ENCODE measurements around the gene ELP2. TPM values are rescaled to one million over a fixed set of nuclear protein-coding genes. Genes with fewer than 3 reads are reported as not detected.

The ELP2 gene
- total and polyA plus RNA-seq, 9 of the 15 experiments (the other 6 are each of a cell fraction or from before 2014, with no cell fraction given): 76.8 to 192 (median 140) TPM

DNA sequence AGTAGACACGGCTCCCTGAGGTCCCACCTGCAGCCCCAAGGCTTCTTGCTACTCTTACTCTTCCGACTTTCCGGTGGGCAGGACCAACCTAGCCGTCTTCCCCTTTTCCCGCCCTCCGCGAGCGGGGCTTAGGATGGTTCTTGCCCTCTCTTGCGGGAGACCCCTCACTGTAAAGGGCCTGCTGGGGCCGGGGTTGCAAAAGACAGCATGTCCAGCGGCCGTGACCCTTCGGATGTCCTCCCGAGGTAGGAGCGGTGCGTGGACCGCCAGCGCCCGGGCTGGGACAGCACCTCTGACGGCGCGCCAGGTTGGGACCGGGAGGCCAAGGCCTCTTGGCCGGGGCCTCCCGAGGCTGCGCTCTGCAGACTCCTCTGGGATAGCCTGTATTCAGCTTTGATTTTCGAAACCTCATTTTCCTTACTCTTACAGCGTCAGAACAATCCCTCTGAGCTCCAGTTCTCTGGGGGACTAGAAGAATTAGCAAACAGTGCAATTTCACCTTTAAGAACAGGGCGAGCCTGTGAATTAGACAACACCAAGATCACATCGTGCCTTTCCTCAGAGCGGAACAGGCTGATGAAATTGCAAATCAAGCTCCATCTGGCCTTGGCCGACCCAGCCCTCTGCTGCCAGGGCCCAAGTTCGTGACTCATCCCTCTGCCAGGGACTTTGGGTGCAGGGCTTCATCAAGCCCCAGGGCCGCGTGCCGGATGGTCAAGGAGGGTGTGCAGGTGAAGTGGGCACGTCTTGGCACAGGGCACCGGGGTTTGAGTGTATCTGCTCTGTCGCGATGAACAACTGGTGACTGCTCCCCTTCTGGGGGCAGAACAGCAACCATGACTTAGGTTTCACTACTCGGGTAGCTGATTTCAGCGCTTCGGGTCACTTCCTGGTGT lies 58.4 kb downstream of the ELP2 start (continued):
- TF ChIP-seq, protein P1, sequence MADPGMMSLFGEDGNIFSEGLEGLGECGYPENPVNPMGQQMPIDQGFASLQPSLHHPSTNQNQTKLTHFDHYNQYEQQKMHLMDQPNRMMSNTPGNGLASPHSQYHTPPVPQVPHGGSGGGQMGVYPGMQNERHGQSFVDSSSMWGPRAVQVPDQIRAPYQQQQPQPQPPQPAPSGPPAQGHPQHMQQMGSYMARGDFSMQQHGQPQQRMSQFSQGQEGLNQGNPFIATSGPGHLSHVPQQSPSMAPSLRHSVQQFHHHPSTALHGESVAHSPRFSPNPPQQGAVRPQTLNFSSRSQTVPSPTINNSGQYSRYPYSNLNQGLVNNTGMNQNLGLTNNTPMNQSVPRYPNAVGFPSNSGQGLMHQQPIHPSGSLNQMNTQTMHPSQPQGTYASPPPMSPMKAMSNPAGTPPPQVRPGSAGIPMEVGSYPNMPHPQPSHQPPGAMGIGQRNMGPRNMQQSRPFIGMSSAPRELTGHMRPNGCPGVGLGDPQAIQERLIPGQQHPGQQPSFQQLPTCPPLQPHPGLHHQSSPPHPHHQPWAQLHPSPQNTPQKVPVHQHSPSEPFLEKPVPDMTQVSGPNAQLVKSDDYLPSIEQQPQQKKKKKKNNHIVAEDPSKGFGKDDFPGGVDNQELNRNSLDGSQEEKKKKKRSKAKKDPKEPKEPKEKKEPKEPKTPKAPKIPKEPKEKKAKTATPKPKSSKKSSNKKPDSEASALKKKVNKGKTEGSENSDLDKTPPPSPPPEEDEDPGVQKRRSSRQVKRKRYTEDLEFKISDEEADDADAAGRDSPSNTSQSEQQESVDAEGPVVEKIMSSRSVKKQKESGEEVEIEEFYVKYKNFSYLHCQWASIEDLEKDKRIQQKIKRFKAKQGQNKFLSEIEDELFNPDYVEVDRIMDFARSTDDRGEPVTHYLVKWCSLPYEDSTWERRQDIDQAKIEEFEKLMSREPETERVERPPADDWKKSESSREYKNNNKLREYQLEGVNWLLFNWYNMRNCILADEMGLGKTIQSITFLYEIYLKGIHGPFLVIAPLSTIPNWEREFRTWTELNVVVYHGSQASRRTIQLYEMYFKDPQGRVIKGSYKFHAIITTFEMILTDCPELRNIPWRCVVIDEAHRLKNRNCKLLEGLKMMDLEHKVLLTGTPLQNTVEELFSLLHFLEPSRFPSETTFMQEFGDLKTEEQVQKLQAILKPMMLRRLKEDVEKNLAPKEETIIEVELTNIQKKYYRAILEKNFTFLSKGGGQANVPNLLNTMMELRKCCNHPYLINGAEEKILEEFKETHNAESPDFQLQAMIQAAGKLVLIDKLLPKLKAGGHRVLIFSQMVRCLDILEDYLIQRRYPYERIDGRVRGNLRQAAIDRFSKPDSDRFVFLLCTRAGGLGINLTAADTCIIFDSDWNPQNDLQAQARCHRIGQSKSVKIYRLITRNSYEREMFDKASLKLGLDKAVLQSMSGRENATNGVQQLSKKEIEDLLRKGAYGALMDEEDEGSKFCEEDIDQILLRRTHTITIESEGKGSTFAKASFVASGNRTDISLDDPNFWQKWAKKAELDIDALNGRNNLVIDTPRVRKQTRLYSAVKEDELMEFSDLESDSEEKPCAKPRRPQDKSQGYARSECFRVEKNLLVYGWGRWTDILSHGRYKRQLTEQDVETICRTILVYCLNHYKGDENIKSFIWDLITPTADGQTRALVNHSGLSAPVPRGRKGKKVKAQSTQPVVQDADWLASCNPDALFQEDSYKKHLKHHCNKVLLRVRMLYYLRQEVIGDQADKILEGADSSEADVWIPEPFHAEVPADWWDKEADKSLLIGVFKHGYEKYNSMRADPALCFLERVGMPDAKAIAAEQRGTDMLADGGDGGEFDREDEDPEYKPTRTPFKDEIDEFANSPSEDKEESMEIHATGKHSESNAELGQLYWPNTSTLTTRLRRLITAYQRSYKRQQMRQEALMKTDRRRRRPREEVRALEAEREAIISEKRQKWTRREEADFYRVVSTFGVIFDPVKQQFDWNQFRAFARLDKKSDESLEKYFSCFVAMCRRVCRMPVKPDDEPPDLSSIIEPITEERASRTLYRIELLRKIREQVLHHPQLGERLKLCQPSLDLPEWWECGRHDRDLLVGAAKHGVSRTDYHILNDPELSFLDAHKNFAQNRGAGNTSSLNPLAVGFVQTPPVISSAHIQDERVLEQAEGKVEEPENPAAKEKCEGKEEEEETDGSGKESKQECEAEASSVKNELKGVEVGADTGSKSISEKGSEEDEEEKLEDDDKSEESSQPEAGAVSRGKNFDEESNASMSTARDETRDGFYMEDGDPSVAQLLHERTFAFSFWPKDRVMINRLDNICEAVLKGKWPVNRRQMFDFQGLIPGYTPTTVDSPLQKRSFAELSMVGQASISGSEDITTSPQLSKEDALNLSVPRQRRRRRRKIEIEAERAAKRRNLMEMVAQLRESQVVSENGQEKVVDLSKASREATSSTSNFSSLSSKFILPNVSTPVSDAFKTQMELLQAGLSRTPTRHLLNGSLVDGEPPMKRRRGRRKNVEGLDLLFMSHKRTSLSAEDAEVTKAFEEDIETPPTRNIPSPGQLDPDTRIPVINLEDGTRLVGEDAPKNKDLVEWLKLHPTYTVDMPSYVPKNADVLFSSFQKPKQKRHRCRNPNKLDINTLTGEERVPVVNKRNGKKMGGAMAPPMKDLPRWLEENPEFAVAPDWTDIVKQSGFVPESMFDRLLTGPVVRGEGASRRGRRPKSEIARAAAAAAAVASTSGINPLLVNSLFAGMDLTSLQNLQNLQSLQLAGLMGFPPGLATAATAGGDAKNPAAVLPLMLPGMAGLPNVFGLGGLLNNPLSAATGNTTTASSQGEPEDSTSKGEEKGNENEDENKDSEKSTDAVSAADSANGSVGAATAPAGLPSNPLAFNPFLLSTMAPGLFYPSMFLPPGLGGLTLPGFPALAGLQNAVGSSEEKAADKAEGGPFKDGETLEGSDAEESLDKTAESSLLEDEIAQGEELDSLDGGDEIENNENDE (IDR thresholded peaks at IDR 0.05; ENCODE audit: low read depth, low read length): no peak
- TF ChIP-seq, protein P2, sequence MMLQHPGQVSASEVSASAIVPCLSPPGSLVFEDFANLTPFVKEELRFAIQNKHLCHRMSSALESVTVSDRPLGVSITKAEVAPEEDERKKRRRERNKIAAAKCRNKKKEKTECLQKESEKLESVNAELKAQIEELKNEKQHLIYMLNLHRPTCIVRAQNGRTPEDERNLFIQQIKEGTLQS (IDR thresholded peaks at IDR 0.05): peak; percentile 75
- TF ChIP-seq, protein P2 (CRISPR knock-in tag; conservative IDR thresholded peaks at IDR 0.05): no peak
- TF ChIP-seq, protein P3, sequence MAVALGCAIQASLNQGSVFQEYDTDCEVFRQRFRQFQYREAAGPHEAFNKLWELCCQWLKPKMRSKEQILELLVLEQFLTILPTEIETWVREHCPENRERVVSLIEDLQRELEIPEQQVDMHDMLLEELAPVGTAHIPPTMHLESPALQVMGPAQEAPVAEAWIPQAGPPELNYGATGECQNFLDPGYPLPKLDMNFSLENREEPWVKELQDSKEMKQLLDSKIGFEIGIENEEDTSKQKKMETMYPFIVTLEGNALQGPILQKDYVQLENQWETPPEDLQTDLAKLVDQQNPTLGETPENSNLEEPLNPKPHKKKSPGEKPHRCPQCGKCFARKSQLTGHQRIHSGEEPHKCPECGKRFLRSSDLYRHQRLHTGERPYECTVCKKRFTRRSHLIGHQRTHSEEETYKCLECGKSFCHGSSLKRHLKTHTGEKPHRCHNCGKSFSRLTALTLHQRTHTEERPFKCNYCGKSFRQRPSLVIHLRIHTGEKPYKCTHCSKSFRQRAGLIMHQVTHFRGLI (CRISPR knock-in tag; IDR thresholded peaks at IDR 0.05): no peak
- TF ChIP-seq SUPT5H (IDR thresholded peaks at IDR 0.05): no peak
- TF ChIP-seq ZNF324 (CRISPR knock-in tag; IDR thresholded peaks at IDR 0.05): no peak
- no peak; the same call in 1 of the 2 replicates for TF ChIP-seq MTA3 (IDR thresholded peaks at IDR 0.05; ENCODE audit: borderline replicate concordance)
- no peak for TF ChIP-seq RBM25 (IDR thresholded peaks at IDR 0.05; ENCODE audit: low read depth, low read length, severe bottlenecking)
- TF ChIP-seq, protein P4, sequence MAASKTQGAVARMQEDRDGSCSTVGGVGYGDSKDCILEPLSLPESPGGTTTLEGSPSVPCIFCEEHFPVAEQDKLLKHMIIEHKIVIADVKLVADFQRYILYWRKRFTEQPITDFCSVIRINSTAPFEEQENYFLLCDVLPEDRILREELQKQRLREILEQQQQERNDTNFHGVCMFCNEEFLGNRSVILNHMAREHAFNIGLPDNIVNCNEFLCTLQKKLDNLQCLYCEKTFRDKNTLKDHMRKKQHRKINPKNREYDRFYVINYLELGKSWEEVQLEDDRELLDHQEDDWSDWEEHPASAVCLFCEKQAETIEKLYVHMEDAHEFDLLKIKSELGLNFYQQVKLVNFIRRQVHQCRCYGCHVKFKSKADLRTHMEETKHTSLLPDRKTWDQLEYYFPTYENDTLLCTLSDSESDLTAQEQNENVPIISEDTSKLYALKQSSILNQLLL (CRISPR knock-in tag; IDR thresholded peaks at IDR 0.05; ENCODE audit: borderline replicate concordance): no peak
- TF ChIP-seq SMAD2 (IDR thresholded peaks at IDR 0.05; ENCODE audit: low read depth, low read length): no peak

All from K562 (cell line).